Measurements from ENCODE around the gene ZNF746. TPM values are rescaled to one million over a fixed set of nuclear protein-coding genes. Genes with fewer than 3 reads are reported as not detected.
"Not testable (repeated sequence)": the region's sequence is repeated elsewhere in the genome, so short reads cannot be mapped to it uniquely, and the experiment has no call there.

The ZNF746 gene
- total RNA-seq, 1 donor = 22.1 TPM

- no peaks in the 10 kb centered on the region for H4K20me1 ChIP-seq (ENCODE audit: insufficient read depth, low read length)
These were observed 46.8 kb downstream of the ZNF746 start for GRCh38 chr7:149450821-149451220.

GRCh38 chr7:149449897-149450296 lies 47.7 kb downstream of the ZNF746 start:
- no peak overlapping the region for H3K27ac ChIP-seq (ENCODE audit: low read depth, low read length)
- no peaks in the 10 kb centered on the region for H3K9me3 ChIP-seq (ENCODE audit: low read depth, low read length)
- H3K4me2 ChIP-seq (ENCODE audit: insufficient read depth, low read length) = no peak overlapping the region
- peaks cover 5% of the 10 kb centered on the region for H3K79me2 ChIP-seq (ENCODE audit: insufficient read depth, low read length)
- TF ChIP-seq CTCF (IDR thresholded peaks at IDR 0.05; ENCODE audit: extremely low read depth, low read depth, low read length) = no peak
- no peak overlapping the region for H3K4me3 ChIP-seq (ENCODE audit: insufficient read depth, low read length)
- DNase-seq (ENCODE audit: insufficient read length, low spot score, missing footprints) = no peak
- peaks cover 60% of the 10 kb centered on the region for H3K36me3 ChIP-seq (ENCODE audit: insufficient read depth, low read length)
- H4K20me1 ChIP-seq (ENCODE audit: insufficient read depth, low read length) = no peaks in the 10 kb centered on the region
- no peaks in the 10 kb centered on the region for H3K4me1 ChIP-seq (ENCODE audit: insufficient read depth, low read length)
- no peaks in the 10 kb centered on the region for H3K27me3 ChIP-seq (ENCODE audit: insufficient read depth, low read length)
- H2AFZ ChIP-seq (ENCODE audit: low read length) = no peak overlapping the region

More at GRCh38 chr7:149450821-149451220, 46.8 kb downstream of the ZNF746 start:
- TF ChIP-seq CTCF (IDR thresholded peaks at IDR 0.05; ENCODE audit: extremely low read depth, low read depth, low read length) = no peak
- H3K27ac ChIP-seq (ENCODE audit: low read depth, low read length) = no peak overlapping the region
- H3K9me3 ChIP-seq (ENCODE audit: low read depth, low read length) = no peaks in the 10 kb centered on the region
- no peak overlapping the region for H3K4me3 ChIP-seq (ENCODE audit: insufficient read depth, low read length)
- no peak overlapping the region for H3K4me2 ChIP-seq (ENCODE audit: insufficient read depth, low read length)
- no peak overlapping the region for H2AFZ ChIP-seq (ENCODE audit: low read length)
- peaks cover 7% of the 10 kb centered on the region for H3K79me2 ChIP-seq (ENCODE audit: insufficient read depth, low read length)
- H3K27me3 ChIP-seq (ENCODE audit: insufficient read depth, low read length) = no peaks in the 10 kb centered on the region
- DNase-seq (ENCODE audit: insufficient read length, low spot score, missing footprints) = no peak
- peaks cover 68% of the 10 kb centered on the region for H3K36me3 ChIP-seq (ENCODE audit: insufficient read depth, low read length)
- no peaks in the 10 kb centered on the region for H3K4me1 ChIP-seq (ENCODE audit: insufficient read depth, low read length)

- no peak overlapping the region for H2AFZ ChIP-seq (ENCODE audit: low read length)
- no peaks in the 10 kb centered on the region for H3K9me3 ChIP-seq (ENCODE audit: low read depth, low read length)
- peaks cover 55% of the 10 kb centered on the region for H3K36me3 ChIP-seq (ENCODE audit: insufficient read depth, low read length)
- TF ChIP-seq CTCF (IDR thresholded peaks at IDR 0.05; ENCODE audit: extremely low read depth, low read depth, low read length) = no peak
- no peaks in the 10 kb centered on the region for H3K4me1 ChIP-seq (ENCODE audit: insufficient read depth, low read length)
- H4K20me1 ChIP-seq (ENCODE audit: insufficient read depth, low read length) = no peaks in the 10 kb centered on the region
- no peak overlapping the region for H3K4me2 ChIP-seq (ENCODE audit: insufficient read depth, low read length)
- no peak overlapping the region for H3K27ac ChIP-seq (ENCODE audit: low read depth, low read length)
- DNase-seq (ENCODE audit: insufficient read length, low spot score, missing footprints) = no peak
- H3K79me2 ChIP-seq (ENCODE audit: insufficient read depth, low read length) = peaks cover 2% of the 10 kb centered on the region
- H3K27me3 ChIP-seq (ENCODE audit: insufficient read depth, low read length) = no peaks in the 10 kb centered on the region
- H3K4me3 ChIP-seq (ENCODE audit: insufficient read depth, low read length) = no peak overlapping the region
These were observed 48.6 kb downstream of the ZNF746 start for GRCh38 chr7:149448961-149449360.

- not testable (repeated sequence) for H3K79me2 ChIP-seq (ENCODE audit: insufficient read depth, low read length); H3K4me1 ChIP-seq (ENCODE audit: insufficient read depth, low read length); H2AFZ ChIP-seq (ENCODE audit: low read length); H3K4me2 ChIP-seq (ENCODE audit: insufficient read depth, low read length); H3K4me3 ChIP-seq (ENCODE audit: insufficient read depth, low read length); H3K27ac ChIP-seq (ENCODE audit: low read depth, low read length); DNase-seq (ENCODE audit: insufficient read length, low spot score, missing footprints); H3K27me3 ChIP-seq (ENCODE audit: insufficient read depth, low read length); H4K20me1 ChIP-seq (ENCODE audit: insufficient read depth, low read length); H3K9me3 ChIP-seq (ENCODE audit: low read depth, low read length)
- H3K36me3 ChIP-seq (ENCODE audit: insufficient read depth, low read length) = peaks cover 37% of the 10 kb centered on the region
These were observed 51.6 kb downstream of the ZNF746 start for GRCh38 chr7:149446026-149446425.
